HCT116 (cell line): Measurements from ENCODE around the gene ADGRL3. TPM values are rescaled to one million over a fixed set of nuclear protein-coding genes. Genes with fewer than 3 reads are reported as not detected.

ENCODE experiments used
- ATAC-seq: fragments of 200-7000 bp; cut with Tn5 transposase; 2 replicates; pipeline ENCODE4 v1.9.1; 2020; ENCODE audit warnings: mild to moderate bottlenecking, moderate library complexity
- BruUV-seq: library from RNA; stranded (reverse); fragments of 400-500 nt; replicated peaks from 2 replicates; lab custom pipeline; 2021; lab: Mats Ljungman, UMichigan
- CTCF ChIA-PET: fragments of 300-600 bp; sonication (Branson Sonifier 250); formaldehyde crosslinking; loops from one replicate; lab custom pipeline; 2021; ENCODE audit warnings: antibody characterized with exemption; lab: Charles Lee
- POLR2A ChIA-PET: fragments of 300-600, 350-600 bp; sonication (Branson Sonifier 250); formaldehyde crosslinking; loops from one replicate; lab custom pipeline; 2021; ENCODE audit warnings: antibody characterized with exemption; lab: Charles Lee
- RAD21 ChIA-PET, 2 experiments: fragments of 300-600 bp; sonication (Branson Sonifier 250); formaldehyde crosslinking; loops; one replicate each; lab custom pipeline; 2023; ENCODE audit warnings: low total read pairs in 2 of 2; ENCODE audit not compliant: uncharacterized antibody in 2 of 2, unreplicated experiment in 2 of 2, low non-redundant PET in 1 of 2; lab: Charles Lee
- DNase-seq: peaks from one replicate; pipeline ENCODE4 v3.0.0-alpha.2; 2010; ENCODE audit warnings: low read depth, low spot score
- H2AFZ ChIP-seq: fragments of 200-600 bp; shearing (Covaris generic), sonication (generic); 2 replicates; pipeline ENCODE4 v1.6.1; 2017; ENCODE audit warnings: low read depth, mixed run types, mixed read lengths, antibody characterized with exemption, low read length; ENCODE audit not compliant: poor library complexity, severe bottlenecking
- H3K27ac ChIP-seq: 2 replicates; pipeline ENCODE4 v1.5.1; 2012; ENCODE audit warnings: low read depth, low read length
- H3K27me3 ChIP-seq: fragments of 200-600 bp; sonication (generic); 2 replicates; pipeline ENCODE4 v1.6.1; 2016; ENCODE audit warnings: mixed run types, low read length, mixed read lengths; ENCODE audit not compliant: insufficient read depth
- H3K36me3 ChIP-seq, 2 experiments: fragments of 200-500 bp in 1 of 2; fragments of 200-600 bp in 1 of 2; sonication (Bioruptor generic) in 1 of 2; sonication (generic) in 1 of 2; 2 replicates each; pipeline versions ENCODE4 v1.5.1 to v1.6.1; 2014 to 2016; ENCODE audit warnings: low read length in 2 of 2, inconsistent platforms in 1 of 2, mixed read lengths in 1 of 2, mixed run types in 1 of 2; ENCODE audit not compliant: insufficient read depth in 2 of 2, control insufficient read depth in 1 of 2
- H3K4me1 ChIP-seq, 2 experiments: fragments of 200-600 bp in 1 of 2; sonication (generic) in 1 of 2; 2 replicates each; pipeline versions ENCODE4 v1.5.1 to v1.6.1; 2012 to 2017; ENCODE audit warnings: low read length in 2 of 2, inconsistent platforms in 1 of 2, mild to moderate bottlenecking in 1 of 2, mixed read lengths in 1 of 2, mixed run types in 1 of 2, moderate library complexity in 1 of 2; ENCODE audit not compliant: insufficient read depth in 2 of 2, control insufficient read depth in 1 of 2
- H3K4me2 ChIP-seq: fragments of 200-600 bp; sonication (generic); 2 replicates; pipeline ENCODE4 v1.6.1; 2017; ENCODE audit warnings: mixed run types, low read length, mixed read lengths
- H3K4me3 ChIP-seq, 2 experiments: fragments of 200-600 bp in 1 of 2; sonication (generic) in 1 of 2; replicated peaks in 1 of 2; 2 replicates each; pipeline ENCODE4 v1.5.1; 2011 to 2016; ENCODE audit warnings: low read length in 2 of 2, control low read depth in 1 of 2, low read depth in 1 of 2, mild to moderate bottlenecking in 1 of 2, mixed read lengths in 1 of 2, mixed run types in 1 of 2
- H3K79me2 ChIP-seq: fragments of 200-600 bp; sonication (generic); 2 replicates; pipeline ENCODE4 v1.6.1; 2017; ENCODE audit warnings: mild to moderate bottlenecking, mixed run types, low read length, moderate library complexity, mixed read lengths; ENCODE audit not compliant: insufficient read depth
- H3K9ac ChIP-seq: fragments of 200-600 bp; sonication (generic); 2 replicates; pipeline ENCODE4 v1.6.1; 2016; ENCODE audit warnings: low read length, mixed read lengths
- H3K9me2 ChIP-seq: fragments of 200-600 bp; sonication (generic), shearing (Covaris generic); 2 replicates; pipeline ENCODE4 v1.6.1; 2017; ENCODE audit warnings: mixed run types, mild to moderate bottlenecking, moderate library complexity; ENCODE audit not compliant: insufficient read depth
- H3K9me3 ChIP-seq, 2 experiments: fragments of 200-500 bp in 1 of 2; fragments of 200-600 bp in 1 of 2; sonication (Bioruptor generic) in 1 of 2; sonication (generic) in 1 of 2; 2 replicates each; pipeline ENCODE4 v1.6.1; 2014 to 2017; ENCODE audit warnings: low read length in 2 of 2, mixed read lengths in 2 of 2, inconsistent platforms in 1 of 2, low read depth in 1 of 2, mild to moderate bottlenecking in 1 of 2, mixed run types in 1 of 2, moderate library complexity in 1 of 2; ENCODE audit not compliant: control insufficient read depth in 1 of 2, insufficient read depth in 1 of 2
- H4K20me1 ChIP-seq: fragments of 200-600 bp; sonication (generic), shearing (Covaris generic); 2 replicates; pipeline ENCODE4 v1.6.1; 2017; ENCODE audit warnings: mixed run types, mild to moderate bottlenecking, moderate library complexity; ENCODE audit not compliant: insufficient read depth
- CBX3 ChIP-seq: IDR thresholded peaks from 2 replicates; pipeline ENCODE4 v1.6.1; 2012; ENCODE audit warnings: low read depth
- CEBPB ChIP-seq: IDR thresholded peaks from 2 replicates; pipeline ENCODE4 v1.6.1; 2012; ENCODE audit warnings: low read depth
- ELF1 ChIP-seq: IDR thresholded peaks from 2 replicates; pipeline ENCODE4 v1.6.1; 2012; ENCODE audit warnings: low read depth, borderline replicate concordance
- EZH2 ChIP-seq: fragments of 200-600 bp; sonication (generic); IDR thresholded peaks from 2 replicates; pipeline ENCODE4 v1.6.1; 2017; ENCODE audit warnings: antibody characterized with exemption, mixed run types
- EZH2phosphoT487 ChIP-seq: fragments of 200-600 bp; IDR thresholded peaks from 2 replicates; pipeline ENCODE4 v1.6.1; 2018; ENCODE audit warnings: antibody characterized with exemption, borderline replicate concordance
- FOSL1 ChIP-seq: IDR thresholded peaks from 2 replicates; pipeline ENCODE4 v1.6.1; 2012; ENCODE audit warnings: low read depth
- POLR2AphosphoS5 ChIP-seq: IDR thresholded peaks from 2 replicates; pipeline ENCODE4 v1.6.1; 2011; ENCODE audit warnings: mild to moderate bottlenecking, low read depth, low read length, moderate library complexity
- SRF ChIP-seq: IDR thresholded peaks from 2 replicates; pipeline ENCODE4 v1.6.1; 2012; ENCODE audit warnings: low read depth
- TCF7L2 ChIP-seq: IDR thresholded peaks from 2 replicates; pipeline ENCODE4 v1.7.0; 2011; ENCODE audit warnings: borderline replicate concordance, inconsistent platforms; ENCODE audit not compliant: insufficient read depth, insufficient read length; ENCODE audit errors: extremely low read depth
- YY1 ChIP-seq: IDR thresholded peaks from 2 replicates; pipeline ENCODE4 v1.6.1; 2011; ENCODE audit warnings: low read length, low read depth, moderate library complexity, mild to moderate bottlenecking; ENCODE audit not compliant: insufficient replicate concordance; ENCODE audit errors: extremely low read depth
- ZBTB33 ChIP-seq: IDR thresholded peaks from 2 replicates; pipeline ENCODE4 v1.6.1; 2011; ENCODE audit warnings: mild to moderate bottlenecking, low read length, moderate library complexity; ENCODE audit not compliant: insufficient replicate concordance; ENCODE audit errors: extremely low read depth
- ZFX ChIP-seq: fragments of 450-650 bp; IDR thresholded peaks from 2 replicates; pipeline ENCODE4 v1.6.1; 2017
- intact Hi-C: fragments of 100-400 bp; cut with micrococcal nuclease; formaldehyde crosslinking; loops from 2 replicates; pipeline ENCODE4 v1.10.0; 2022
- total RNA-seq: library from RNA; stranded (reverse); gene quantifications from one replicate; pipeline ENCODE4 v1.2.1, GENCODE V29; 2021; ENCODE audit not compliant: unreplicated experiment
- TF ChIP-seq, protein P1 (sequence below): IDR thresholded peaks from 2 replicates; pipeline ENCODE4 v1.6.1; 2012
- TF ChIP-seq, protein P2 (sequence below): IDR thresholded peaks from 2 replicates; pipeline ENCODE4 v1.6.1; 2012; ENCODE audit warnings: low read depth

The ADGRL3 gene
- total RNA-seq, 1 experiment from 2014 or later: not detected

DNA sequence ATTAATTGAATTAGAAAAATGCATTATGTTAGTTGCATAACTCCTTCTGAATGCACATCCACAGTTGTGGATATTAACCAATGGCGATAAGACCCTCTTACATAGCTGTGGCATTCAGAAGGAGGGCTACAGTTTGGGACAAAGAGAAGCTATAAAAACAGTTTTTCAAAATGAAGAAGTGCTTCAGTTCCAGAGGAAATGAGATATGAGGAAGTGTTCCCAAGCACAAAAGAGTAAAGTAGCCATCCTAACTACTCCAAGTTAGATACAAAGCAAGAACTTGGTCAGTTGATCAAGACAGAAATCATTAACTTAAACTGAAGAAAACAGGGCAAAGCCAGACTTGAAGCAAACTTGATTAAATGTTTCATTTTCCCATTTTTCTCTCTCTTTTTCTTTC is 17.2 kb upstream of the ADGRL3 start (continued):
- TF ChIP-seq, protein P1, sequence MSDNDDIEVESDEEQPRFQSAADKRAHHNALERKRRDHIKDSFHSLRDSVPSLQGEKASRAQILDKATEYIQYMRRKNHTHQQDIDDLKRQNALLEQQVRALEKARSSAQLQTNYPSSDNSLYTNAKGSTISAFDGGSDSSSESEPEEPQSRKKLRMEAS: no peak
- TF ChIP-seq SRF (no peak), ZBTB33 (no peak), CEBPB (no peak)

- H3K4me1 ChIP-seq: no peaks in the 10 kb centered on the region
- ATAC-seq (no peak), DNase-seq (no peak)
- no peaks in the 10 kb centered on the region for H3K9me2 ChIP-seq
- ChIA-PET CTCF (no interaction called here), RAD21 (no interaction called here), POLR2A (no interaction called here)
- no TSS peak for BruUV-seq
- H3K27me3 ChIP-seq: no peaks in the 10 kb centered on the region
- H3K9ac ChIP-seq: no peak overlapping the region
- H3K36me3 ChIP-seq: no peaks in the 10 kb centered on the region
- no peak overlapping the region for H3K27ac ChIP-seq
- H3K4me2 ChIP-seq: no peak overlapping the region
- TF ChIP-seq CBX3 (no peak), ELF1 (no peak), YY1 (no peak), EZH2phosphoT487 (no peak), POLR2AphosphoS5 (no peak), SRF (no peak), EZH2 (no peak), ZFX (no peak), TCF7L2 (no peak), FOSL1 (no peak)
- TF ChIP-seq, protein P2, sequence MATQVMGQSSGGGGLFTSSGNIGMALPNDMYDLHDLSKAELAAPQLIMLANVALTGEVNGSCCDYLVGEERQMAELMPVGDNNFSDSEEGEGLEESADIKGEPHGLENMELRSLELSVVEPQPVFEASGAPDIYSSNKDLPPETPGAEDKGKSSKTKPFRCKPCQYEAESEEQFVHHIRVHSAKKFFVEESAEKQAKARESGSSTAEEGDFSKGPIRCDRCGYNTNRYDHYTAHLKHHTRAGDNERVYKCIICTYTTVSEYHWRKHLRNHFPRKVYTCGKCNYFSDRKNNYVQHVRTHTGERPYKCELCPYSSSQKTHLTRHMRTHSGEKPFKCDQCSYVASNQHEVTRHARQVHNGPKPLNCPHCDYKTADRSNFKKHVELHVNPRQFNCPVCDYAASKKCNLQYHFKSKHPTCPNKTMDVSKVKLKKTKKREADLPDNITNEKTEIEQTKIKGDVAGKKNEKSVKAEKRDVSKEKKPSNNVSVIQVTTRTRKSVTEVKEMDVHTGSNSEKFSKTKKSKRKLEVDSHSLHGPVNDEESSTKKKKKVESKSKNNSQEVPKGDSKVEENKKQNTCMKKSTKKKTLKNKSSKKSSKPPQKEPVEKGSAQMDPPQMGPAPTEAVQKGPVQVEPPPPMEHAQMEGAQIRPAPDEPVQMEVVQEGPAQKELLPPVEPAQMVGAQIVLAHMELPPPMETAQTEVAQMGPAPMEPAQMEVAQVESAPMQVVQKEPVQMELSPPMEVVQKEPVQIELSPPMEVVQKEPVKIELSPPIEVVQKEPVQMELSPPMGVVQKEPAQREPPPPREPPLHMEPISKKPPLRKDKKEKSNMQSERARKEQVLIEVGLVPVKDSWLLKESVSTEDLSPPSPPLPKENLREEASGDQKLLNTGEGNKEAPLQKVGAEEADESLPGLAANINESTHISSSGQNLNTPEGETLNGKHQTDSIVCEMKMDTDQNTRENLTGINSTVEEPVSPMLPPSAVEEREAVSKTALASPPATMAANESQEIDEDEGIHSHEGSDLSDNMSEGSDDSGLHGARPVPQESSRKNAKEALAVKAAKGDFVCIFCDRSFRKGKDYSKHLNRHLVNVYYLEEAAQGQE: no peak
- peaks cover 10 to 13% of the 10 kb centered on the region in 2 experiments; a peak in 2 of 4 replicates for H3K9me3 ChIP-seq
- no peak overlapping the region for H3K4me3 ChIP-seq
- intact Hi-C loops: no loop called here
- H3K79me2 ChIP-seq: no peaks in the 10 kb centered on the region
- no peak overlapping the region for H2AFZ ChIP-seq
- no peaks in the 10 kb centered on the region for H4K20me1 ChIP-seq
Observed at GRCh38 chr4:61185288-61185687, 14.8 kb upstream of the ADGRL3 start.
